Choroid plexus epithelial cell (primary cell): ENCODE results near the gene LRPPRC.
"Not testable (repeated sequence)": the region's sequence is repeated elsewhere in the genome, so short reads cannot be mapped to it uniquely, and the experiment has no call there.

Experiments used
- DNase-seq: peaks from one replicate; pipeline ENCODE4 v3.0.0-alpha.2; 2010; ENCODE audit warnings: low read depth
- H3K4me3 ChIP-seq: 2 replicates; pipeline ENCODE4 v1.5.1; 2011; ENCODE audit warnings: low read depth, mild to moderate bottlenecking, control low read depth, low read length, moderate library complexity
- CTCF ChIP-seq: conservative IDR thresholded peaks from 2 replicates; pipeline ENCODE4 v1.5.1; 2011; ENCODE audit warnings: low read depth, mild to moderate bottlenecking, control low read depth, inconsistent platforms, low read length, moderate library complexity

The LRPPRC gene

GRCh38 chr2:44016282-44016681 lies 20.5 kb upstream of the LRPPRC start:
- DNase-seq: peak; percentile 65
- H3K4me3 ChIP-seq: no peak overlapping the region
- no peak for TF ChIP-seq CTCF

GRCh38 chr2:44015239-44015638 lies 19.4 kb upstream of the LRPPRC start:
- TF ChIP-seq CTCF: no peak
- H3K4me3 ChIP-seq: no peak overlapping the region
- DNase-seq: no peak

GRCh38 chr2:44013205-44013604 lies 17.4 kb upstream of the LRPPRC start:
- not testable (repeated sequence) for DNase-seq, H3K4me3 ChIP-seq

GRCh38 chr2:44010266-44010665 lies 14.5 kb upstream of the LRPPRC start:
- H3K4me3 ChIP-seq: no peak overlapping the region
- TF ChIP-seq CTCF: no peak

GRCh38 chr2:44009136-44009735 lies 13.4 kb upstream of the LRPPRC start:
- no peak for DNase-seq
- no peak overlapping the region for H3K4me3 ChIP-seq
- TF ChIP-seq CTCF: peak; percentile 14

More at GRCh38 chr2:44010266-44010665, 14.5 kb upstream of the LRPPRC start:
- DNase-seq: no peak

GRCh38 chr2:44005846-44006245 lies 10.1 kb upstream of the LRPPRC start:
- no peak for TF ChIP-seq CTCF
- H3K4me3 ChIP-seq: no peak overlapping the region
- DNase-seq: no peak

- no peak for TF ChIP-seq CTCF
- DNase-seq: no peak
- H3K4me3 ChIP-seq: no peak overlapping the region
Observed at GRCh38 chr2:44004735-44005602, 9.2 kb upstream of the LRPPRC start.
